Transverse colon (tissue), 4 donors: ENCODE data around the gene MYOM1. TPM values are rescaled to one million over a fixed set of nuclear protein-coding genes. Genes with fewer than 3 reads are reported as not detected.

ENCODE experiments used
- DNase-seq: peaks from one replicate; pipeline ENCODE4 v3.0.0-alpha.2; 2019
- H3K27ac ChIP-seq, 4 donors: fragments of 200-600 bp; sonication (generic); 2 replicates each; pipeline ENCODE4 v1.5.1; 2016 to 2018; ENCODE audit warnings: inconsistent platforms in 4 of 4
- H3K27me3 ChIP-seq: fragments of 200-600 bp; sonication (generic); 2 replicates; pipeline ENCODE4 v1.5.1; 2017; ENCODE audit warnings: inconsistent platforms
- H3K36me3 ChIP-seq, 4 donors: fragments of 200-600 bp; sonication (generic); 2 replicates each; pipeline ENCODE4 v1.5.1; 2017 to 2019; ENCODE audit warnings: inconsistent platforms in 4 of 4
- H3K4me1 ChIP-seq, 4 donors: fragments of 200-600 bp; sonication (generic); 2 replicates each; pipeline ENCODE4 v1.5.1; 2017 to 2020; ENCODE audit warnings: inconsistent platforms in 4 of 4
- H3K4me3 ChIP-seq, 4 donors: fragments of 200-600 bp; sonication (generic); 1 replicate in 1 of 4; 2 replicates in 3 of 4; pipeline versions ENCODE4 v1.5.1 to v1.6.1; 2017 to 2019; ENCODE audit warnings: inconsistent platforms in 4 of 4
- H3K9me3 ChIP-seq, 2 donors: fragments of 200-600 bp; sonication (generic); 2 replicates each; pipeline ENCODE4 v1.5.1; 2017 to 2019; ENCODE audit warnings: inconsistent platforms in 2 of 2
- CTCF ChIP-seq, 5 experiments: fragments of 200-600 bp in 3 of 5; fragments of 450-650 bp in 2 of 5; sonication (generic) in 3 of 5; IDR thresholded peaks; 1 replicate in 2 of 5; 2 replicates in 3 of 5; pipeline ENCODE4 v1.5.1; 2016 to 2017; ENCODE audit warnings: antibody characterized with exemption in 5 of 5, inconsistent platforms in 3 of 5, mild to moderate bottlenecking in 2 of 5, moderate library complexity in 1 of 5
- EP300 ChIP-seq: sonication (generic); formaldehyde crosslinking; IDR thresholded peaks from one replicate; pipeline ENCODE4 v1.6.1; 2017; ENCODE audit warnings: antibody characterized with exemption, low read depth
- POLR2A ChIP-seq: fragments of 450-650 bp; IDR thresholded peaks from one replicate; pipeline ENCODE4 v1.6.1; 2016; ENCODE audit warnings: antibody characterized with exemption, mild to moderate bottlenecking, moderate library complexity
- POLR2AphosphoS5 ChIP-seq, 3 donors: sonication (generic); formaldehyde crosslinking; IDR thresholded peaks; one replicate each; pipeline ENCODE4 v1.6.1; 2016; ENCODE audit warnings: antibody characterized with exemption in 3 of 3
- WGBS, 2 donors: methylation state at CpG; one replicate each; pipeline ENCODE4 v1.1.5; 2018; ENCODE audit warnings: low coverage in 1 of 2; 5-methylcytosine and 5-hydroxymethylcytosine counted together
- in situ Hi-C, 4 donors: fragments of 200-750 bp; cut with MboI; loops; one replicate each; pipeline versions ENCODE4 v1.15.0 to v1.15.1; 2017; ENCODE audit warnings: low sequenced_read_pairs in 3 of 4, low pct_ligation_motif_present in 1 of 4, low pct_unique_long_range_greater_than_20kb in 1 of 4
- intact Hi-C: fragments of 100-400 bp; cut with DNase I; formaldehyde crosslinking; loops from one replicate; pipeline ENCODE4 v1.15.1; 2023; ENCODE audit warnings: low total_unique reads
- total RNA-seq, 4 donors: library from RNA; depleted of rRNA; stranded (reverse); fragments of >200 nt; gene quantifications; one replicate each; pipeline ENCODE4 v1.1.0, GENCODE V29; 2016

The MYOM1 gene
- total RNA-seq, 4 donors from 2014 or later = 6.0 to 30.4 (median 7.7) TPM

- intact Hi-C loops = no loop called here
- WGBS, 2 donors = 80 to 86% methylated on average over 2 of the region's 2 CpGs
These were observed 29.2 kb downstream of the MYOM1 start for GRCh38 chr18:3190610-3191009.

GRCh38 chr18:3189884-3190283, 29.9 kb downstream of the MYOM1 start:
- H3K36me3 ChIP-seq = no peaks in the 10 kb centered on the region
- no peaks in the 10 kb centered on the region for H3K27me3 ChIP-seq
- H3K4me1 ChIP-seq = no peaks in the 10 kb centered on the region
- TF ChIP-seq POLR2A = no peak
- 78 to 96% methylated on average over 3 to 5 of the region's 5 CpGs for WGBS, 2 donors
- H3K27ac ChIP-seq = no peak overlapping the region
- DNase-seq = no peak
- intact Hi-C loops = no loop called here
- no peaks in the 10 kb centered on the region for H3K9me3 ChIP-seq
- in situ Hi-C loops = no loop called here
- no peak overlapping the region for H3K4me3 ChIP-seq

More at GRCh38 chr18:3190610-3191009, 29.2 kb downstream of the MYOM1 start:
- in situ Hi-C loops = no loop called here
- Histone ChIP-seq H3K4me1 (no peaks in the 10 kb centered on the region), H3K27me3 (no peaks in the 10 kb centered on the region), H3K9me3 (no peaks in the 10 kb centered on the region), H3K27ac (no peak overlapping the region), H3K4me3 (no peak overlapping the region), H3K36me3 (no peaks in the 10 kb centered on the region)
- TF ChIP-seq CTCF (IDR thresholded peaks at IDR 0.05) (no peak), POLR2A (no peak), POLR2AphosphoS5 (IDR thresholded peaks at IDR 0.05) (no peak), EP300 (no peak)
- DNase-seq = no peak

GRCh38 chr18:3186678-3187658, 32.8 kb downstream of the MYOM1 start:
- Histone ChIP-seq H3K36me3 (no peaks in the 10 kb centered on the region), H3K27me3 (no peaks in the 10 kb centered on the region), H3K4me3 (no peak overlapping the region), H3K27ac (no peak overlapping the region), H3K4me1 (no peaks in the 10 kb centered on the region), H3K9me3 (no peaks in the 10 kb centered on the region)
- no peak for TF ChIP-seq POLR2AphosphoS5 (IDR thresholded peaks at IDR 0.05)
- peak in 4 of 5 experiments; percentile 32 to 52 (median 42) for TF ChIP-seq CTCF (IDR thresholded peaks at IDR 0.05)
- intact Hi-C loops = no loop called here
- in situ Hi-C loops = no loop called here
- DNase-seq = no peak
- WGBS, 2 donors = 65 to 79% methylated on average over 8 of the region's 8 CpGs

- TF ChIP-seq POLR2AphosphoS5 (IDR thresholded peaks at IDR 0.05) (no peak), POLR2A (no peak), EP300 (no peak), CTCF (IDR thresholded peaks at IDR 0.05) (no peak)
- Histone ChIP-seq H3K4me3 (no peak overlapping the region), H3K9me3 (no peaks in the 10 kb centered on the region), H3K27ac (no peak overlapping the region), H3K36me3 (no peaks in the 10 kb centered on the region), H3K27me3 (no peaks in the 10 kb centered on the region), H3K4me1 (no peaks in the 10 kb centered on the region)
- WGBS, 2 donors = 67 to 91% methylated on average over 6 of the region's 6 CpGs
- no peak for DNase-seq
- in situ Hi-C loops = no loop called here
- intact Hi-C loops = no loop called here
These were observed 35.3 kb downstream of the MYOM1 start for GRCh38 chr18:3184275-3184963.
